ENCODE measurements around the gene MED20. TPM values are rescaled to one million over a fixed set of nuclear protein-coding genes. Genes with fewer than 3 reads are reported as not detected.

The MED20 gene
- total and polyA plus RNA-seq, 3 donors from 2014 or later = 15.9 to 25.1 (median 25.1) TPM

GRCh38 chr6:41929924-41930323 lies 9.0 kb upstream of the MED20 start:
- Histone ChIP-seq H3K27me3 (no peaks in the 10 kb centered on the region), H3K4me1 (no peaks in the 10 kb centered on the region), H3K27ac (no peak overlapping the region), H3K4me3 (no peak overlapping the region), H3K36me3 (ENCODE audit: low read depth, missing control alignments) (no peaks in the 10 kb centered on the region), H3K9me3 (no peaks in the 10 kb centered on the region)
- DNase-seq = no peak
- TF ChIP-seq, protein P1, sequence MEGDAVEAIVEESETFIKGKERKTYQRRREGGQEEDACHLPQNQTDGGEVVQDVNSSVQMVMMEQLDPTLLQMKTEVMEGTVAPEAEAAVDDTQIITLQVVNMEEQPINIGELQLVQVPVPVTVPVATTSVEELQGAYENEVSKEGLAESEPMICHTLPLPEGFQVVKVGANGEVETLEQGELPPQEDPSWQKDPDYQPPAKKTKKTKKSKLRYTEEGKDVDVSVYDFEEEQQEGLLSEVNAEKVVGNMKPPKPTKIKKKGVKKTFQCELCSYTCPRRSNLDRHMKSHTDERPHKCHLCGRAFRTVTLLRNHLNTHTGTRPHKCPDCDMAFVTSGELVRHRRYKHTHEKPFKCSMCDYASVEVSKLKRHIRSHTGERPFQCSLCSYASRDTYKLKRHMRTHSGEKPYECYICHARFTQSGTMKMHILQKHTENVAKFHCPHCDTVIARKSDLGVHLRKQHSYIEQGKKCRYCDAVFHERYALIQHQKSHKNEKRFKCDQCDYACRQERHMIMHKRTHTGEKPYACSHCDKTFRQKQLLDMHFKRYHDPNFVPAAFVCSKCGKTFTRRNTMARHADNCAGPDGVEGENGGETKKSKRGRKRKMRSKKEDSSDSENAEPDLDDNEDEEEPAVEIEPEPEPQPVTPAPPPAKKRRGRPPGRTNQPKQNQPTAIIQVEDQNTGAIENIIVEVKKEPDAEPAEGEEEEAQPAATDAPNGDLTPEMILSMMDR (IDR thresholded peaks at IDR 0.05) = no peak
- no peak for TF ChIP-seq POLR2A (IDR thresholded peaks at IDR 0.05)
- WGBS, 2 donors = 85 to 100% methylated on average over 3 to 6 of the region's 6 CpGs
- intact Hi-C loops (cut with DNase I; ENCODE audit: low total_unique reads) = no loop called here

- H3K27ac ChIP-seq = no peak overlapping the region
- no peaks in the 10 kb centered on the region for H3K27me3 ChIP-seq
- no peaks in the 10 kb centered on the region for H3K36me3 ChIP-seq (ENCODE audit: low read depth, missing control alignments)
- peaks cover 8% of the 10 kb centered on the region for H3K4me1 ChIP-seq
- no peak overlapping the region for H3K4me3 ChIP-seq
- TF ChIP-seq, protein P1 (IDR thresholded peaks at IDR 0.05) = no peak
- no peak for TF ChIP-seq POLR2A (IDR thresholded peaks at IDR 0.05)
- DNase-seq = no peak
- intact Hi-C loops (cut with DNase I; ENCODE audit: low total_unique reads) = no loop called here
- 93 to 96% methylated on average over 6 of the region's 6 CpGs for WGBS, 2 donors
- H3K9me3 ChIP-seq = no peaks in the 10 kb centered on the region
These were observed 6.3 kb upstream of the MED20 start for GRCh38 chr6:41927253-41927652.

DNA sequence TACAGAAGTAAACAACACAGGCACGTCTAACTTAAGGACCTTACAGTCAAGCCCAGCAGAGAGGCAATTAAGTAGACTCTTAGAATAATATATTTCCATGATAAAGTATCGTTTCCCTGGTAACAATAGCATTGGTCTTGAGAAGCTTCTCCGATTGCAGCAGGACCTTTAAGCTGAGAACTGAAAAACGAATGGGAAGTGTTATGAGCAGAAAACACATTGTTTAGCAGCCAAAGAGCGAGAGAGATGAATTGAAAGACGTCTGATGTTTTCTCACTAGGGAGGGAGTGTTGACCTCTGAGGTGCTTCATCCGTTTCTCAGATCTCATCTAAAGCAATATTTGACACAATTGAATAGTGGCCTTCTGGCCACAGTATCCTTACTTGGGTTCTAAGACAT lies 1.2 kb upstream of the MED20 start:
- peak overlapping the region; percentile 66 to 83 for H3K4me3 ChIP-seq
- TF ChIP-seq POLR2A (IDR thresholded peaks at IDR 0.05) = no peak
- TF ChIP-seq, protein P1 (IDR thresholded peaks at IDR 0.05) = no peak
- peak overlapping the region in 1 of 2 donors; percentile 96 for H3K27ac ChIP-seq
- WGBS, 2 donors = 3 to 5% methylated on average over 7 of the region's 7 CpGs
- H3K9me3 ChIP-seq = no peaks in the 10 kb centered on the region
- peaks cover 24% of the 10 kb centered on the region for H3K4me1 ChIP-seq
- no peaks in the 10 kb centered on the region for H3K36me3 ChIP-seq (ENCODE audit: low read depth, missing control alignments)
- DNase-seq = no peak
- intact Hi-C loops (cut with DNase I; ENCODE audit: low total_unique reads) = loop anchor here (5.0 kb wide), 1 partner anchor 135 kb away; the partner anchor contains the start of gene TOMM6
- H3K27me3 ChIP-seq = no peaks in the 10 kb centered on the region

DNA sequence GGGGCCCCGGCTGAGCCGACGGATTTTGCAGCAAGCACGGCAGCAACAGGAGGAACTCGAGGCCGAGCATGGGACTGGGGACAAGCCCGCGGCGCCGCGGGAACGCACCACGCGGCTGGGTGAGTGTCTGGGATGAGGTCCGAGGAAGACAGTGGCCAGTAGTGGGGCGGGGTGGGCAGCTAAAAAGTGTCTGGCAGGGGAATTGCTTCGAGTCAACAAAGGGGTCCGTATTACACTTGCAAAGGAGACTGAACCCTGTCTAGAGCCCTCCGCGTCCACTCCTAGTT lies 716 bp upstream of the MED20 start:
- Histone ChIP-seq H3K27ac (peak overlapping the region; percentile 95 to 96), H3K4me1 (peaks cover 24% of the 10 kb centered on the region), H3K4me3 (peak overlapping the region; percentile 66 to 83), H3K9me3 (no peaks in the 10 kb centered on the region), H3K27me3 (no peaks in the 10 kb centered on the region), H3K36me3 (ENCODE audit: low read depth, missing control alignments) (no peaks in the 10 kb centered on the region)
- no peak for DNase-seq
- whole genome bisulfite sequencing, 2 donors = 0% methylated on average over 20 of the region's 20 CpGs
- TF ChIP-seq, protein P1 (IDR thresholded peaks at IDR 0.05) = no peak
- no peak for TF ChIP-seq POLR2A (IDR thresholded peaks at IDR 0.05)
- intact Hi-C loops (cut with DNase I; ENCODE audit: low total_unique reads) = loop anchor here (5.0 kb wide), 1 partner anchor 134 kb away; the partner anchor contains the start of gene TOMM6

- H3K27me3 ChIP-seq = no peaks in the 10 kb centered on the region
- no peak for DNase-seq
- WGBS, 2 donors = 65 to 79% methylated on average over 4 of the region's 4 CpGs
- H3K9me3 ChIP-seq = no peaks in the 10 kb centered on the region
- intact Hi-C loops (cut with DNase I; ENCODE audit: low total_unique reads) = no loop called here
- H3K4me1 ChIP-seq = peaks cover 18% of the 10 kb centered on the region
- no peak for TF ChIP-seq POLR2A (IDR thresholded peaks at IDR 0.05)
- TF ChIP-seq, protein P1 (IDR thresholded peaks at IDR 0.05) = no peak
- H3K4me3 ChIP-seq = no peak overlapping the region
- H3K36me3 ChIP-seq (ENCODE audit: low read depth, missing control alignments) = no peaks in the 10 kb centered on the region
- H3K27ac ChIP-seq = no peak overlapping the region
These were observed 3.4 kb downstream of the MED20 start for GRCh38 chr6:41917528-41917927.

All from testis (tissue), 3 donors.